ENCODE measurements around the gene TOMM34. TPM values are rescaled to one million over a fixed set of nuclear protein-coding genes. Genes with fewer than 3 reads are reported as not detected.
A peak's percentile ranks its signal among the peaks of the same experiment; 100 is the strongest.

Gene TOMM34
- total and polyA plus RNA-seq, 9 of the 15 experiments (the other 6 are each of a cell fraction or from before 2014, with no cell fraction given): 18.1 to 69.4 (median 41.7) TPM

DNA sequence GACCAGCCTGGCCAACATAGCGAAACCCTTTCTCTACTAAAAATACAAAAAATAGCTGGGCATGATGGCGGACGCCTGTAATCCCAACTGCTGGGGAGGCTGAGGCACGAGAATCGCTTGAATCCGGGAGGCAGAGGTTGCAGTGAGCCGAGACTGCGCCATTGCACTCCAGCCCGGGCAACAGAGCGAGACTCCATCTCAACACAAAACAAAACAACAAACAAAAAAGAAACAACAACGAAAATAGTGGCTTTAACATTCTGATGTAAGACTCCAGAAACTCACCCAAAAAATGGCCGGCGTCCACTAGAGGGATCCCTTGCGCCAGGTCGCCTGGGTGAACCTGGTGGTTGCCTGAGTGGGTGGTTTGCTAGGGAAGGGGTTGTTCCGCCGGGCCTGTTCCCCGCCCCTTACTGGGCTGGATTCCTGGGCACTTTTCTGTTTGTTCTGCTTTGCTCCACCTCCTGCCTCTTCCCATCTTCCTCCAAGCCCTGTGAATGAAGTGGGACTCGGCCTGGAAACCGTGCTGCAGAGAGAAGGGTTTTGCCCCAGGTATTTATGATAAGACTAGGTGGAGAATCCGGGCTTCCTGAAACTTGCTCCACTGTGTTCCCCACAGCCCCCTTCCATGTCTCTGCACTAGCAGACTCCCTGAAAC, 48.8 kb downstream of the TOMM34 start (continued):
- no peak for TF ChIP-seq ZNF766 (CRISPR knock-in tag; conservative IDR thresholded peaks at IDR 0.05)
- TF ChIP-seq RCOR1 (IDR thresholded peaks at IDR 0.05; ENCODE audit: borderline replicate concordance in 1 of 2, low read depth in 2 of 2, low read length in 2 of 2): peak in 1 of 2 experiments; percentile 34; a peak in 1 of 4 replicates
- peak; percentile 47 to 61 for TF ChIP-seq RAD21 (CRISPR knock-in tag; conservative IDR thresholded peaks at IDR 0.05 in 1 of 2, IDR thresholded peaks at IDR 0.05 in 1 of 2)
- TF ChIP-seq MCM3 (IDR thresholded peaks at IDR 0.05): no peak

DNA sequence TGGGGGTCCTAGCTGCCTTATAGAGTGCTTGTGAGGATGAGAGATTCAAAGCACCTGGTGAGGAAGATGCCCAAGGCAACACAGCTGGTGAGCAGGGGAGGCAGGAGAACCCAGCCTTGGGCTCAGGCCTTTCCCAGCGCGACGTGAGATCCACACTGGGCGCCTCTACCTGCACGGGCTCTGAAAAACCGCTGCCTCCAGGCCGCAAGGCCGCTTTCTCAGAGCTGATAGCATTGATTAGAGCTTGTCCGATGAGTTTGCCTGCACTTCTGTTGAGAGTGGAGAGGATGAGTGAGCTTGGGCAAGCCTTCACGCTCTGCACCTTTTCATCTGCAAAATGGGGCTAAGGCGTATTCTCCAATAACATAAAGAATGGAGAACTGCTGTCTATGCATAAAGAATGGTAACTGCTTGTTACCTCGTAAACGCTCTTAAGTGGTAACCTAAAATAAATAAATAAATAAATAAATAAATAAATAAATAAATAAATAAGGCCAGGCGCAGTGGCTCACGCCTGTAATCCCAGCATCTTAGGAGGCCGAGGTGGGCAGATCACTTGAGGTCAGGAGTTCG, 49.4 kb downstream of the TOMM34 start:
- H3K27me3 ChIP-seq (ENCODE audit: control insufficient read depth in 2 of 2, insufficient read depth in 2 of 2, low read length in 2 of 2): no peaks in the 10 kb centered on the region
- intact Hi-C loops (cut with micrococcal nuclease): loop anchor here (2.0 to 10.0 kb wide), 2 partner anchors 50 to 184 kb away; partner anchors contain the start of gene TOMM34
- in situ Hi-C loops (cut with MboI): no loop called here
- 0 out of 2 replicates have a peak, but pooled peaks cover 3% of the 10 kb centered on the region for H4K20me1 ChIP-seq (replicated peaks; ENCODE audit: control insufficient read depth, insufficient read depth, low read length)
- no peaks in the 10 kb centered on the region for H3K9me3 ChIP-seq (replicated peaks; ENCODE audit: control insufficient read depth, insufficient read depth, low read depth, low read length)
- ChIA-PET CTCF (ENCODE audit: low intra/inter-chr PET ratio) (no interaction called here), POLR2A (interaction anchor here (0.7 to 5.2 kb wide), 8 partner anchors 13 to 398 kb away, joined by 3 to 50 read pairs (median 6); partner anchors contain the start of gene MATN4)
- WGBS (ENCODE audit: insufficient coverage, low coverage, missing lambda C conversion rate): 8% methylated on average over 17 of the region's 17 CpGs
- H3K4me3 ChIP-seq: peak overlapping the region; percentile 56
- FAIRE-seq (peak; percentile 75), DNase-seq (ENCODE audit: extremely low read depth in 1 of 4, low spot score in 3 of 4) (peak in 3 of 4 experiments; percentile 31 to 57 (median 36)), ATAC-seq (peak; percentile 41)
- TSS peak; percentile 84 for BruUV-seq (replicated peaks)
- H3K9ac ChIP-seq (ENCODE audit: insufficient read depth in 1 of 2, low read depth in 2 of 2, low read length in 2 of 2): peak overlapping the region; percentile 83 to 90
- peak overlapping the region; percentile 80 for H3K27ac ChIP-seq (ENCODE audit: extremely low read depth, low read depth, low read length)
- no peaks in the 10 kb centered on the region for H3K9me1 ChIP-seq (ENCODE audit: control insufficient read depth, insufficient read depth, low read length)
- H3K4me1 ChIP-seq (replicated peaks in 1 of 2; ENCODE audit: control insufficient read depth in 2 of 2, insufficient read depth in 2 of 2, low read length in 2 of 2): peaks cover 14 to 24% of the 10 kb centered on the region in 2 experiments
- peak overlapping the region; percentile 82 for H2AFZ ChIP-seq (ENCODE audit: low read depth, low read length)
- peaks cover 62% of the 10 kb centered on the region for H3K36me3 ChIP-seq (ENCODE audit: control insufficient read depth, insufficient read depth, low read length)
- H3K79me2 ChIP-seq (ENCODE audit: control insufficient read depth, insufficient read depth, low read length): peaks cover 20% of the 10 kb centered on the region
- H3K4me2 ChIP-seq (ENCODE audit: insufficient read depth, low read length): peak overlapping the region; percentile 89
- TF ChIP-seq NBN (IDR thresholded peaks at IDR 0.05; ENCODE audit: low read depth) (no peak), ZC3H11A (IDR thresholded peaks at IDR 0.05; ENCODE audit: low read depth, low read length) (peak; percentile 62; the same call in 1 of the 2 replicates), ADNP (tag; IDR thresholded peaks at IDR 0.05) (peak; percentile 76; the same call in 1 of the 2 replicates), HDAC6 (IDR thresholded peaks at IDR 0.05; ENCODE audit: low read depth, low read length) (no peak), ZNF12 (CRISPR knock-in tag; IDR thresholded peaks at IDR 0.05) (0 out of 2 replicates have a peak, but pooled peaks have one; percentile 38), RAD21 (CRISPR knock-in tag; conservative IDR thresholded peaks at IDR 0.05 in 1 of 2, IDR thresholded peaks at IDR 0.05 in 1 of 2) (no peak), ZFX (CRISPR knock-in tag; IDR thresholded peaks at IDR 0.05) (peak; percentile 49; the same call in 1 of the 2 replicates), C11orf30 (IDR thresholded peaks at IDR 0.05; ENCODE audit: low read depth) (0 out of 2 replicates have a peak, but pooled peaks have one; percentile 7), KAT8 (IDR thresholded peaks at IDR 0.05; ENCODE audit: low read depth) (no peak), SMARCC2 (IDR thresholded peaks at IDR 0.05; ENCODE audit: low read depth) (no peak), RBFOX2 (IDR thresholded peaks at IDR 0.05; ENCODE audit: low read depth, low read length) (peak; percentile 23), HNRNPLL (IDR thresholded peaks at IDR 0.05; ENCODE audit: low read depth, low read length, poor library complexity, severe bottlenecking) (peak; percentile 34), CGGBP1 (CRISPR knock-in tag; IDR thresholded peaks at IDR 0.05) (no peak), ZNF316 (IDR thresholded peaks at IDR 0.05) (peak; percentile 35), ZFP36 (IDR thresholded peaks at IDR 0.05; ENCODE audit: low read depth, low read length, partially characterized antibody) (peak; percentile 8)
- TF ChIP-seq, protein P1, sequence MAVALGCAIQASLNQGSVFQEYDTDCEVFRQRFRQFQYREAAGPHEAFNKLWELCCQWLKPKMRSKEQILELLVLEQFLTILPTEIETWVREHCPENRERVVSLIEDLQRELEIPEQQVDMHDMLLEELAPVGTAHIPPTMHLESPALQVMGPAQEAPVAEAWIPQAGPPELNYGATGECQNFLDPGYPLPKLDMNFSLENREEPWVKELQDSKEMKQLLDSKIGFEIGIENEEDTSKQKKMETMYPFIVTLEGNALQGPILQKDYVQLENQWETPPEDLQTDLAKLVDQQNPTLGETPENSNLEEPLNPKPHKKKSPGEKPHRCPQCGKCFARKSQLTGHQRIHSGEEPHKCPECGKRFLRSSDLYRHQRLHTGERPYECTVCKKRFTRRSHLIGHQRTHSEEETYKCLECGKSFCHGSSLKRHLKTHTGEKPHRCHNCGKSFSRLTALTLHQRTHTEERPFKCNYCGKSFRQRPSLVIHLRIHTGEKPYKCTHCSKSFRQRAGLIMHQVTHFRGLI (CRISPR knock-in tag; IDR thresholded peaks at IDR 0.05): no peak
